Measurements from ENCODE around the gene ZNF398. TPM values are rescaled to one million over a fixed set of nuclear protein-coding genes. Genes with fewer than 3 reads are reported as not detected.

Gene ZNF398
- total RNA-seq, 1 donor from 2014 or later: 14.2 TPM

GRCh38 chr7:149226840-149227494 lies 79.7 kb downstream of the ZNF398 start:
- TF ChIP-seq CTCF (IDR thresholded peaks at IDR 0.05; ENCODE audit: insufficient read depth, low read length, poor library complexity, severe bottlenecking): no peak
- H3K4me3 ChIP-seq (ENCODE audit: low read depth, low read length): no peak overlapping the region
- H3K36me3 ChIP-seq (ENCODE audit: control insufficient read depth, insufficient read depth, low read length): no peaks in the 10 kb centered on the region
- no peak for DNase-seq (ENCODE audit: low read depth)
- H3K27me3 ChIP-seq (ENCODE audit: control insufficient read depth, insufficient read depth, low read length): no peaks in the 10 kb centered on the region

GRCh38 chr7:149228831-149229471 lies 81.7 kb downstream of the ZNF398 start:
- Histone ChIP-seq H3K36me3 (ENCODE audit: control insufficient read depth, insufficient read depth, low read length) (no peaks in the 10 kb centered on the region), H3K27me3 (ENCODE audit: control insufficient read depth, insufficient read depth, low read length) (no peaks in the 10 kb centered on the region), H3K4me3 (ENCODE audit: low read depth, low read length) (no peak overlapping the region)
- no peak for DNase-seq (ENCODE audit: low read depth)
- no peak for TF ChIP-seq CTCF (IDR thresholded peaks at IDR 0.05; ENCODE audit: insufficient read depth, low read length, poor library complexity, severe bottlenecking)

GRCh38 chr7:149229526-149229925 lies 82.3 kb downstream of the ZNF398 start:
- no peak for DNase-seq (ENCODE audit: low read depth)
- TF ChIP-seq CTCF (IDR thresholded peaks at IDR 0.05; ENCODE audit: insufficient read depth, low read length, poor library complexity, severe bottlenecking): no peak
- no peak overlapping the region for H3K4me3 ChIP-seq (ENCODE audit: low read depth, low read length)
- no peaks in the 10 kb centered on the region for H3K27me3 ChIP-seq (ENCODE audit: control insufficient read depth, insufficient read depth, low read length)
- no peaks in the 10 kb centered on the region for H3K36me3 ChIP-seq (ENCODE audit: control insufficient read depth, insufficient read depth, low read length)

- H3K36me3 ChIP-seq (ENCODE audit: control insufficient read depth, insufficient read depth, low read length): no peaks in the 10 kb centered on the region
Observed at GRCh38 chr7:149232362-149232761, 85.1 kb downstream of the ZNF398 start.

More at GRCh38 chr7:149232362-149232761, 85.1 kb downstream of the ZNF398 start:
- Histone ChIP-seq H3K4me3 (ENCODE audit: low read depth, low read length) (no peak overlapping the region), H3K27me3 (ENCODE audit: control insufficient read depth, insufficient read depth, low read length) (no peaks in the 10 kb centered on the region)
- DNase-seq (ENCODE audit: low read depth): no peak
- no peak for TF ChIP-seq CTCF (IDR thresholded peaks at IDR 0.05; ENCODE audit: insufficient read depth, low read length, poor library complexity, severe bottlenecking)

Other genes with a start within 250 kb of the ZNF398 start
- gene PDIA4, start 118.9 kb upstream of the ZNF398 start, total RNA-seq: 216 and 225 TPM in 2 replicates
- 7.2 and 12.1 TPM in 2 replicates for gene ZNF786, start 56.7 kb upstream of the ZNF398 start, total RNA-seq
- gene ZNF425, start 21.1 kb upstream of the ZNF398 start, total RNA-seq: 3.9 and 5.0 TPM in 2 replicates
- 32.0 and 32.3 TPM in 2 replicates for gene ZNF282, start 48.1 kb downstream of the ZNF398 start, total RNA-seq
- gene ZNF212, start 92.2 kb downstream of the ZNF398 start, total RNA-seq: 6.7 and 8.7 TPM in 2 replicates
- gene ZNF783, start 114.7 kb downstream of the ZNF398 start, total RNA-seq: 10.4 and 11.3 TPM in 2 replicates

Data from kidney epithelial cell (primary cell).